ENCODE measurements around the gene LRWD1. TPM values are rescaled to one million over a fixed set of nuclear protein-coding genes. Genes with fewer than 3 reads are reported as not detected.

LRWD1 gene
- total RNA-seq, 1 experiment from 2014 or later = 18.0 TPM

- TF ChIP-seq, protein P1, sequence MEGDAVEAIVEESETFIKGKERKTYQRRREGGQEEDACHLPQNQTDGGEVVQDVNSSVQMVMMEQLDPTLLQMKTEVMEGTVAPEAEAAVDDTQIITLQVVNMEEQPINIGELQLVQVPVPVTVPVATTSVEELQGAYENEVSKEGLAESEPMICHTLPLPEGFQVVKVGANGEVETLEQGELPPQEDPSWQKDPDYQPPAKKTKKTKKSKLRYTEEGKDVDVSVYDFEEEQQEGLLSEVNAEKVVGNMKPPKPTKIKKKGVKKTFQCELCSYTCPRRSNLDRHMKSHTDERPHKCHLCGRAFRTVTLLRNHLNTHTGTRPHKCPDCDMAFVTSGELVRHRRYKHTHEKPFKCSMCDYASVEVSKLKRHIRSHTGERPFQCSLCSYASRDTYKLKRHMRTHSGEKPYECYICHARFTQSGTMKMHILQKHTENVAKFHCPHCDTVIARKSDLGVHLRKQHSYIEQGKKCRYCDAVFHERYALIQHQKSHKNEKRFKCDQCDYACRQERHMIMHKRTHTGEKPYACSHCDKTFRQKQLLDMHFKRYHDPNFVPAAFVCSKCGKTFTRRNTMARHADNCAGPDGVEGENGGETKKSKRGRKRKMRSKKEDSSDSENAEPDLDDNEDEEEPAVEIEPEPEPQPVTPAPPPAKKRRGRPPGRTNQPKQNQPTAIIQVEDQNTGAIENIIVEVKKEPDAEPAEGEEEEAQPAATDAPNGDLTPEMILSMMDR (IDR thresholded peaks at IDR 0.05; ENCODE audit: unreplicated experiment) = no peak
- BruUV-seq (replicated peaks) = no TSS peak
- CTCF ChIA-PET = no interaction called here
- Mint-ChIP-seq H3K36me3 (ENCODE audit: insufficient read depth, unreplicated experiment) (no peaks in the 10 kb centered on the region), H3K9me3 (ENCODE audit: low read depth, unreplicated experiment) (no peaks in the 10 kb centered on the region), H3K27me3 (ENCODE audit: unreplicated experiment) (no peaks in the 10 kb centered on the region), H3K4me1 (ENCODE audit: low read depth, unreplicated experiment) (no peaks in the 10 kb centered on the region), H3K4me3 (ENCODE audit: low read depth, unreplicated experiment) (no peak overlapping the region), H3K27ac (ENCODE audit: unreplicated experiment) (no peak overlapping the region)
- no peak for DNase-seq
- intact Hi-C loops (cut with micrococcal nuclease; ENCODE audit: unreplicated experiment) = no loop called here
Measured at GRCh38 chr7:102455596-102455995, 9.2 kb upstream of the LRWD1 start.

DNA sequence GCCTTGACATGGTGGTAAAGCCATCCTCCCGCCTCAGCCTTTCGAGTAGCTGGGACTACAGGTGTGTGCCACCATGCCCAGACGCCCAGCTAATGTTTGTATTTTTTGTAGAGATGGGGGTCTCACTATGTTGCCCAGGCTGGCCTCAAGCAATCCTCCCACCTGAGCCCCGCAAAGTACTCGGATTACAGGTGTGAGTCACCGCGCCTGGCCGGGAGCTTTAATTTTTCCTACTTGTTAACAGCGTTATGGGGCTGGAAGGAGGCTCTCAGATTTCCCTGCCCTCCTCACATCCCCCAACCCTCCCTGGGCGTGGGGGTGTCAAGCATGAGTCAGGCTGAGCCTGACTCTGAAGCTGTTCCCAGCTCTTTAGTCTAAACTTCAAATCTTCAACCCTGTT lies 8.5 kb upstream of the LRWD1 start:
- CTCF ChIA-PET = interaction anchor here (0.7 kb wide), 2 partner anchors 535 to 1478 kb away, joined by 3 read pairs; no protein-coding TSS in a partner anchor
- Mint-ChIP-seq H3K9me3 (ENCODE audit: low read depth, unreplicated experiment) (no peaks in the 10 kb centered on the region), H3K4me1 (ENCODE audit: low read depth, unreplicated experiment) (no peaks in the 10 kb centered on the region), H3K4me3 (ENCODE audit: low read depth, unreplicated experiment) (no peak overlapping the region), H3K27me3 (ENCODE audit: unreplicated experiment) (no peaks in the 10 kb centered on the region), H3K27ac (ENCODE audit: unreplicated experiment) (no peak overlapping the region), H3K36me3 (ENCODE audit: insufficient read depth, unreplicated experiment) (no peaks in the 10 kb centered on the region)
- BruUV-seq (replicated peaks) = no TSS peak
- no peak for DNase-seq
- intact Hi-C loops (cut with micrococcal nuclease; ENCODE audit: unreplicated experiment) = no loop called here
- TF ChIP-seq, protein P1 (IDR thresholded peaks at IDR 0.05; ENCODE audit: unreplicated experiment) = no peak

DNA sequence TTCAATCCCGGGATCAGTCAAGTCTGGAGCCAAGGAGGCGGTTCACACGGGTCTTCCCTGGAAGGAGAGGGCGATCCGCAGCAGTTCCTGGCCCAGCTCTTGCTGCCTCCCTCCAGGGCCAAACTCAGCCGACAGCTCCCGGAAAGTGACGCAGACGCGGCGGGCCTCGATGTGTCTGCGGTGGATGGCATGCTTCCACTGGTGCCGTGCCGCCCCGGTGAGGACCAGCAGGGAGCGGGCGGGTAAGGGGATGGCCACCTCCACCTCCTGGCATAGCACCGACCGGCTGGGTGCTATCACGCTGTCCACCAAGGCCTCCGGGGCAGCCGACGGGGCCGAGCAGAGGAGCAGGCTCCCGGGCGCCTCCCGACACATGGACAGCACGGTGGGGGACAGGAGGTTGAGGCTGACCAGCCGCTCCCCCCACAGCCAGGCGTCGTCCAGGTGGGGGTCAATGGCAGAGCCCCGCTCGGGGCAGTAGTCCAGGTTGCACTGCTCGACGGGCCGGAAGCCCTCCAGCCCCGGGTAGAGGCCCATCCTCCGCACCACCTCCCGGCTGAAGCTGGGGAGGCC lies 7.3 kb upstream of the LRWD1 start:
- intact Hi-C loops (cut with micrococcal nuclease; ENCODE audit: unreplicated experiment) = no loop called here
- TF ChIP-seq, protein P1 (IDR thresholded peaks at IDR 0.05; ENCODE audit: unreplicated experiment) = no peak
- Mint-ChIP-seq H3K4me3 (ENCODE audit: low read depth, unreplicated experiment) (no peak overlapping the region), H3K9me3 (ENCODE audit: low read depth, unreplicated experiment) (no peaks in the 10 kb centered on the region), H3K27ac (ENCODE audit: unreplicated experiment) (no peak overlapping the region), H3K4me1 (ENCODE audit: low read depth, unreplicated experiment) (no peaks in the 10 kb centered on the region), H3K36me3 (ENCODE audit: insufficient read depth, unreplicated experiment) (peaks cover 4% of the 10 kb centered on the region), H3K27me3 (ENCODE audit: unreplicated experiment) (no peaks in the 10 kb centered on the region)
- CTCF ChIA-PET = no interaction called here
- DNase-seq = no peak
- no TSS peak for BruUV-seq (replicated peaks)

DNA sequence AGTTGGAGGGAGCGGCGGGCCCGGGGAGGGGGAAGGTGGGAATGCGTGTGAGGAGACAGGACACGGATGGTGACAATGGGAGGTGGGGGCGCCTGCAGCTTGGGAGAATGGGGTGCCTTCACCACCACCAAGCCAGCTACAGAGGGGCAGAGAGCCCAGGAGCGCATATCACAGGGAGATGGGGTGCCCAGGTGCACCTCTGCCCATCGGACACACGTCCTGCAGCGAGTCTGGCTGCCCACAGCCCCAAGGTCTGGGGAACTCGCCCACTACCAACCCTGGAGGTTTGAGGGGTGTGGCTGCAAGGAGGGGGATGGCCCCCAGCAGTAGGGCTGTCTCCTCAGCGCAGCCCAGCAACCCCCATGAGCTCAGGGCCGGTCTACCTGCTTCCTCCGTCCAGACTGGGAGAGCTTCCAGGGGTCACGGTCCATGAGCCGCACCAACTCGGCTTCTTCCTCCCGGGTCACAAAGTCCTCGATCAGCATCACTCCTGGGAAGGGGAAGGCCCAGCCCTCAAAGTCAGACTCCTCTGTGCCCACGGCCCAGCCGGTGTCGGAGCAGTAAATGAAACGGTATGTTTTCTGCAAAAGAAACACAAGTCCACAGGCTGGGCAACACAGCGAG lies 5.5 kb upstream of the LRWD1 start:
- peaks cover 8% of the 10 kb centered on the region for H3K4me1 Mint-ChIP-seq (ENCODE audit: low read depth, unreplicated experiment)
- no TSS peak for BruUV-seq (replicated peaks)
- TF ChIP-seq, protein P1 (IDR thresholded peaks at IDR 0.05; ENCODE audit: unreplicated experiment) = no peak

More for the DNA sequence above, 5.5 kb upstream of the LRWD1 start:
- DNase-seq = no peak
- H3K9me3 Mint-ChIP-seq (ENCODE audit: low read depth, unreplicated experiment) = no peaks in the 10 kb centered on the region
- no peak overlapping the region for H3K4me3 Mint-ChIP-seq (ENCODE audit: low read depth, unreplicated experiment)
- intact Hi-C loops (cut with micrococcal nuclease; ENCODE audit: unreplicated experiment) = no loop called here
- no peak overlapping the region for H3K27ac Mint-ChIP-seq (ENCODE audit: unreplicated experiment)
- H3K27me3 Mint-ChIP-seq (ENCODE audit: unreplicated experiment) = no peaks in the 10 kb centered on the region
- CTCF ChIA-PET = no interaction called here
- peaks cover 16% of the 10 kb centered on the region for H3K36me3 Mint-ChIP-seq (ENCODE audit: insufficient read depth, unreplicated experiment)
